ENCODE measurements around the gene ZNF837. TPM values are rescaled to one million over a fixed set of nuclear protein-coding genes. Genes with fewer than 3 reads are reported as not detected.

ZNF837 gene
- total RNA-seq, 2 experiments from 2014 or later: 0.71 to 1.0 TPM

- H3K27me3 Mint-ChIP-seq: no peaks in the 10 kb centered on the region
- CTCF ChIA-PET: no interaction called here
- H3K27ac ChIP-seq (ENCODE audit: low read depth in 1 of 2, low read length in 2 of 2): no peak overlapping the region
- H3K36me3 ChIP-seq (ENCODE audit: insufficient read depth, low read length): peaks cover 37% of the 10 kb centered on the region
- intact Hi-C loops (cut with DNase I, micrococcal nuclease): no loop called here
- peaks cover 62% of the 10 kb centered on the region for H3K36me3 Mint-ChIP-seq (ENCODE audit: low read depth)
- no peak for TF ChIP-seq CTCF (IDR thresholded peaks at IDR 0.05)
- ATAC-seq (ENCODE audit: poor library complexity): no peak
- no peak overlapping the region for H3K27ac Mint-ChIP-seq
- no peaks in the 10 kb centered on the region for H3K4me1 Mint-ChIP-seq (ENCODE audit: low read depth)
- H3K4me3 ChIP-seq (ENCODE audit: low read length): no peak overlapping the region
- H3K9me3 ChIP-seq (ENCODE audit: control insufficient read depth in 1 of 2, insufficient read depth in 1 of 2, low read length in 2 of 2): peaks cover 0 to 14% of the 10 kb centered on the region in 2 experiments
- H3K27me3 ChIP-seq (ENCODE audit: control insufficient read depth in 1 of 2, insufficient read depth in 2 of 2, low read length in 2 of 2): no peaks in the 10 kb centered on the region
- H3K4me1 ChIP-seq (ENCODE audit: insufficient read depth, low read length): no peaks in the 10 kb centered on the region
- H3K9me3 Mint-ChIP-seq: no peaks in the 10 kb centered on the region
- POLR2A ChIA-PET: no interaction called here
- H3K4me3 Mint-ChIP-seq: no peak overlapping the region
- no peak for DNase-seq
Measured at GRCh38 chr19:58338336-58338735, 42.5 kb downstream of the ZNF837 start.

GRCh38 chr19:58336820-58337219 lies 44.0 kb downstream of the ZNF837 start:
- TF ChIP-seq CTCF (IDR thresholded peaks at IDR 0.05): no peak
- ATAC-seq (ENCODE audit: poor library complexity): no peak
- Histone ChIP-seq H3K36me3 (ENCODE audit: insufficient read depth, low read length) (peaks cover 37% of the 10 kb centered on the region), H3K9me3 (ENCODE audit: control insufficient read depth in 1 of 2, insufficient read depth in 1 of 2, low read length in 2 of 2) (peaks cover 0 to 14% of the 10 kb centered on the region in 2 experiments), H3K27me3 (ENCODE audit: control insufficient read depth in 1 of 2, insufficient read depth in 2 of 2, low read length in 2 of 2) (no peaks in the 10 kb centered on the region), H3K4me1 (ENCODE audit: insufficient read depth, low read length) (no peaks in the 10 kb centered on the region), H3K27ac (ENCODE audit: low read depth in 1 of 2, low read length in 2 of 2) (no peak overlapping the region), H3K4me3 (ENCODE audit: low read length) (no peak overlapping the region)
- H3K36me3 Mint-ChIP-seq (ENCODE audit: low read depth): peaks cover 55% of the 10 kb centered on the region
- ChIA-PET CTCF (no interaction called here), POLR2A (interaction anchor here (1.0 kb wide), 1 partner anchor 10 kb away, joined by 3 read pairs; the partner anchor contains the start of gene ZSCAN22)
- no peak for DNase-seq
- H3K9me3 Mint-ChIP-seq: no peaks in the 10 kb centered on the region
- no peaks in the 10 kb centered on the region for H3K27me3 Mint-ChIP-seq
- H3K27ac Mint-ChIP-seq: no peak overlapping the region
- H3K4me3 Mint-ChIP-seq: no peak overlapping the region
- intact Hi-C loops (cut with DNase I, micrococcal nuclease): no loop called here
- no peaks in the 10 kb centered on the region for H3K4me1 Mint-ChIP-seq (ENCODE audit: low read depth)

GRCh38 chr19:58336216-58336615 lies 44.6 kb downstream of the ZNF837 start:
- H3K27ac ChIP-seq (ENCODE audit: low read depth in 1 of 2, low read length in 2 of 2): no peak overlapping the region
- intact Hi-C loops (cut with DNase I, micrococcal nuclease): no loop called here
- Mint-ChIP-seq H3K4me1 (ENCODE audit: low read depth) (no peaks in the 10 kb centered on the region), H3K27ac (no peak overlapping the region), H3K36me3 (ENCODE audit: low read depth) (peaks cover 51% of the 10 kb centered on the region), H3K27me3 (no peaks in the 10 kb centered on the region), H3K9me3 (no peaks in the 10 kb centered on the region), H3K4me3 (no peak overlapping the region)
- H3K9me3 ChIP-seq (ENCODE audit: control insufficient read depth in 1 of 2, insufficient read depth in 1 of 2, low read length in 2 of 2): peaks cover 0 to 14% of the 10 kb centered on the region in 2 experiments
- CTCF ChIA-PET: no interaction called here
- TF ChIP-seq CTCF (IDR thresholded peaks at IDR 0.05): no peak
- DNase-seq: no peak
- no peaks in the 10 kb centered on the region for H3K27me3 ChIP-seq (ENCODE audit: control insufficient read depth in 1 of 2, insufficient read depth in 2 of 2, low read length in 2 of 2)
- no peak for ATAC-seq (ENCODE audit: poor library complexity)
- no peaks in the 10 kb centered on the region for H3K4me1 ChIP-seq (ENCODE audit: insufficient read depth, low read length)
- H3K36me3 ChIP-seq (ENCODE audit: insufficient read depth, low read length): peaks cover 37% of the 10 kb centered on the region
- no peak overlapping the region for H3K4me3 ChIP-seq (ENCODE audit: low read length)
- POLR2A ChIA-PET: interaction anchor here (1.0 kb wide), 1 partner anchor 9 kb away, joined by 3 read pairs; the partner anchor contains the start of gene ZSCAN22

Measured in CD4-positive, alpha-beta T cell (primary cell).